Uterus (tissue), 4 donors: ENCODE data around the gene JUNB. TPM values are rescaled to one million over a fixed set of nuclear protein-coding genes. Genes with fewer than 3 reads are reported as not detected.

Experiments
- DNase-seq, 2 donors: peaks; one replicate each; pipeline ENCODE4 v3.0.0-alpha.2; 2019 to 2020
- H3K27ac ChIP-seq, 2 donors: fragments of 200-600 bp; sonication (generic); 1 replicate in 1 of 2; 2 replicates in 1 of 2; pipeline ENCODE4 v1.5.1; 2016 to 2018
- H3K27me3 ChIP-seq, 2 donors: fragments of 200-600 bp; sonication (generic); one replicate each; pipeline ENCODE4 v1.5.1; 2018 to 2019; ENCODE audit warnings: control low read depth in 1 of 2
- H3K36me3 ChIP-seq, 2 donors: fragments of 200-600 bp; sonication (generic); one replicate each; pipeline ENCODE4 v1.5.1; 2019; ENCODE audit warnings: control low read depth in 1 of 2
- H3K4me1 ChIP-seq, 2 donors: fragments of 200-600 bp; sonication (generic); one replicate each; pipeline ENCODE4 v1.5.1; 2018 to 2019; ENCODE audit warnings: control low read depth in 1 of 2
- H3K4me3 ChIP-seq, 2 donors: fragments of 200-600 bp; sonication (generic); 1 replicate in 1 of 2; 2 replicates in 1 of 2; pipeline ENCODE4 v1.5.1; 2018 to 2019; ENCODE audit warnings: mild to moderate bottlenecking in 1 of 2
- H3K9me3 ChIP-seq, 2 donors: fragments of 200-600 bp; sonication (generic); one replicate each; pipeline ENCODE4 v1.5.1; 2019; ENCODE audit warnings: control low read depth in 1 of 2
- CTCF ChIP-seq, 4 experiments: fragments of 200-600 bp in 2 of 4; fragments of 450-650 bp in 2 of 4; sonication (generic) in 2 of 4; IDR thresholded peaks; one replicate each; pipeline ENCODE4 v1.5.1; 2016 to 2019; ENCODE audit warnings: antibody characterized with exemption in 4 of 4, mild to moderate bottlenecking in 2 of 4, moderate library complexity in 1 of 4
- POLR2A ChIP-seq, 2 donors: fragments of 450-650 bp; IDR thresholded peaks; one replicate each; pipeline ENCODE4 v1.6.1; 2016; ENCODE audit warnings: antibody characterized with exemption in 2 of 2, mild to moderate bottlenecking in 1 of 2, moderate library complexity in 1 of 2
- intact Hi-C: fragments of 100-400 bp; cut with DNase I; formaldehyde crosslinking; loops from one replicate; pipeline ENCODE4 v1.15.1; 2023; ENCODE audit warnings: low total_unique reads
- total RNA-seq, 4 donors: library from RNA; depleted of rRNA in 3 of 4; stranded (reverse); fragments of >200 nt in 3 of 4; gene quantifications; one replicate each; pipeline versions ENCODE4 v1.1.0 to v1.2.4, GENCODE V29; 2014 to 2023
- donor health status: DM: yes; HTN: yes; CAD: no.

JUNB gene
- total RNA-seq, 4 donors from 2014 or later = 47.4 to 417 (median 81.5) TPM

DNA sequence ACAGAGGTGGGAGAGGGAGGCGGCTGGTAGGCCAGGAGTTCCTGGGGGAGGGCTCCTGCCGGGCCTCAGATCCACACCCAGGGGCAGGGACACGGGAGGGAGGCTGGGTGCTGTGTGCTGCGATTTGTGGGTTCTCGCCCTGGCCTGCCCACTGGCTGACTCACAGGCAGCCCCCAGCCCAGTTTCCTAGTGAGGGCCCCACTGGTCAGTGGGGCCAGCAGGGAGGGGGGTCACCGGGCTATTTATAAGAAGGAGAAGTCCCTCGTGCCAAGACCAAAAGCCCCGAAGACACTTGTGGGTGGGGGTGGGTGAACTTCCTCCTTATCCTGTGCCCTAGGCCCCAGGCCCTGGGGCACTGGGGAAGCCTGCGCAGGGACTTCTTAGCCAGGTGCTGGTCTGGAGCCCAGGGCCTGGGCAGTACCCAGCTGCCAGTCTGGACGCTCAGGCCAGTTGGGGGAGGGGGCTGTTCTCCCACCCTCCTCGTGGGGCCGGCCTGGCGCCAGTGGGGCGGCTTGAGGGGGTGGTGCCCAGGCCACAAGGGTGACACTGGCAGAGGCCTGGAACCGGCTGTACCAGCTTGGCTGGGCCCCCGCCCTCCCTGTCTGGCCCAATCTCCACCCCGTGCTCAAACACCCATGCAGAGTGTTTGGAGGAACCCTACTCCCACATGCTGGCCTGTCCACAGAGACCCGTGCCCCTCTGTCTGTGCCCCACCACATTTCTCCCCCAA is 5.0 kb upstream of the JUNB start:
- peaks cover 0 to 18% of the 10 kb centered on the region in 2 donors for H3K4me1 ChIP-seq
- TF ChIP-seq CTCF (IDR thresholded peaks at IDR 0.05) = no peak
- TF ChIP-seq POLR2A (IDR thresholded peaks at IDR 0.05) = peak in 1 of 2 donors; percentile 40
- H3K27me3 ChIP-seq = no peaks in the 10 kb centered on the region
- H3K27ac ChIP-seq = peak overlapping the region; percentile 98 to 100
- no peaks in the 10 kb centered on the region for H3K9me3 ChIP-seq
- no peak overlapping the region for H3K4me3 ChIP-seq
- no peak for DNase-seq
- intact Hi-C loops = no loop called here
- H3K36me3 ChIP-seq = no peaks in the 10 kb centered on the region

DNA sequence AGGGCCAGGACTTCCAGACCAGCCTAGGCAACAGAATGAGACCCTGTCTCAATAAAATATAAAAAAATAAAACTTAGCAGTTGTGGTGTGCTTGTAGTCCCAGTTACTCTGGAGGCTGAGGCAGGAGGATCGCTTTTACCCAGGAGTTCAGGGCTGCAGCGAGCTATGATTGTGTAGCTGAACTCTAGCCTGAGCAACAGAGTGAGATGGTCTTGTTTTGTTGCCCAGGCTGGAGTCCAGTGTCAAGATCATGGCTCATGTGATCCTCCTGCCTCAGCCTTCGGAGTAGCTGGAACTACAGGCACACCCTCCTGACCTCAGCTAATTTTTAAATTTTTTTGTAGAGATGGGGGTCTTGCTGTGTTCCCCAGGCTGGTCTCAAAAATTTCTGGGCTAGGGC is 4.3 kb upstream of the JUNB start:
- H3K27me3 ChIP-seq = no peaks in the 10 kb centered on the region
- TF ChIP-seq CTCF (IDR thresholded peaks at IDR 0.05) (no peak), POLR2A (IDR thresholded peaks at IDR 0.05) (no peak)
- H3K9me3 ChIP-seq = no peaks in the 10 kb centered on the region
- no peak for DNase-seq
- H3K4me3 ChIP-seq = no peak overlapping the region
- peak overlapping the region; percentile 98 to 100 for H3K27ac ChIP-seq
- no peaks in the 10 kb centered on the region for H3K36me3 ChIP-seq
- peaks cover 0 to 18% of the 10 kb centered on the region in 2 donors for H3K4me1 ChIP-seq
- intact Hi-C loops = no loop called here

DNA sequence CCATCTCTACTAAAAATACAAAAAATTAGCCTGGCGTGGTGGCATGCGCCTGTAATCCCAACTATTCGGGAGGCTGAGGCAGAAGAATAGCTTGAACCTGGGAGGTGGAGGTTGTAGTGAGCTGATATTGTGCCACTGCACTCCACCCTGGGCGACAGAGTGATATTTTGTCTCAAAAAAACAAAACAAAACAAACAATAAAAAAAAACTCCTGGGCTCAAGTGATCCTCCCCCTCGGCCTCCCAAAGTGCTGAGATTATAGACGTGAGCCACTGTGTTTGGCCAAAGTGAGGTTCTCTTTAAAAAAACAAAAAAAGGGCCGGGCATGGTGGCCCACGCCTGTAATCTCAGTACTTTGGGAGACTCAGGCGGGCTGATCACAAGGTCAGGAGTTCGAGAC is 3.8 kb upstream of the JUNB start:
- H3K9me3 ChIP-seq = no peaks in the 10 kb centered on the region
- H3K27me3 ChIP-seq = no peaks in the 10 kb centered on the region
- no peak for DNase-seq
- TF ChIP-seq POLR2A (IDR thresholded peaks at IDR 0.05) (no peak), CTCF (IDR thresholded peaks at IDR 0.05) (no peak)
- peaks cover 0 to 18% of the 10 kb centered on the region in 2 donors for H3K4me1 ChIP-seq
- intact Hi-C loops = no loop called here
- no peak overlapping the region for H3K4me3 ChIP-seq
- H3K27ac ChIP-seq = peak overlapping the region; percentile 98 to 100
- H3K36me3 ChIP-seq = no peaks in the 10 kb centered on the region

- H3K27ac ChIP-seq = peak overlapping the region; percentile 98 to 100
- intact Hi-C loops = no loop called here
- H3K4me1 ChIP-seq = peaks cover 0 to 18% of the 10 kb centered on the region in 2 donors
- no peaks in the 10 kb centered on the region for H3K9me3 ChIP-seq
- TF ChIP-seq POLR2A (IDR thresholded peaks at IDR 0.05) (no peak), CTCF (IDR thresholded peaks at IDR 0.05) (no peak)
- DNase-seq = no peak
- no peaks in the 10 kb centered on the region for H3K36me3 ChIP-seq
- H3K4me3 ChIP-seq = peak overlapping the region; percentile 84 to 87
- no peaks in the 10 kb centered on the region for H3K27me3 ChIP-seq
These were observed 3.1 kb upstream of the JUNB start for GRCh38 chr19:12788042-12788681.

- no peaks in the 10 kb centered on the region for H3K27me3 ChIP-seq
- H3K4me3 ChIP-seq = peak overlapping the region; percentile 84 to 87
- H3K27ac ChIP-seq = peak overlapping the region; percentile 98 to 100
- no peak for TF ChIP-seq CTCF (IDR thresholded peaks at IDR 0.05)
- TF ChIP-seq POLR2A (IDR thresholded peaks at IDR 0.05) = no peak
- intact Hi-C loops = no loop called here
- H3K4me1 ChIP-seq = peaks cover 0 to 13% of the 10 kb centered on the region in 2 donors
- no peaks in the 10 kb centered on the region for H3K9me3 ChIP-seq
- DNase-seq = peak; percentile 79 to 84
- no peaks in the 10 kb centered on the region for H3K36me3 ChIP-seq
These were observed 2.6 kb upstream of the JUNB start for GRCh38 chr19:12788682-12789097.
